ENCODE results near the gene RARG.

- TF ChIP-seq YY1 (IDR thresholded peaks at IDR 0.05; ENCODE audit: low read depth) (no peak), NFIC (IDR thresholded peaks at IDR 0.05) (no peak), MAX (IDR thresholded peaks at IDR 0.05) (no peak), CREB1 (IDR thresholded peaks at IDR 0.05; ENCODE audit: low read depth) (no peak), TAF1 (IDR thresholded peaks at IDR 0.05; ENCODE audit: low read depth) (no peak), USF1 (IDR thresholded peaks at IDR 0.05) (no peak), ZBTB7A (IDR thresholded peaks at IDR 0.05; ENCODE audit: low read depth) (no peak)
Measured at GRCh38 chr12:53236443-53237111, 4.6 kb upstream of the RARG start.

Data from Ishikawa (cell line).